Astrocyte of the spinal cord (primary cell): ENCODE results near the gene PPA2.
"Not testable (repeated sequence)": the region's sequence is repeated elsewhere in the genome, so short reads cannot be mapped to it uniquely, and the experiment has no call there.

Experiments
- DNase-seq: peaks from one replicate; pipeline ENCODE4 v3.0.0; 2011; ENCODE audit warnings: low read depth, low spot score
- H3K4me3 ChIP-seq: 2 replicates; pipeline ENCODE4 v1.5.1; 2011; ENCODE audit warnings: low read depth, mild to moderate bottlenecking, low read length, moderate library complexity
- CTCF ChIP-seq: IDR thresholded peaks from 2 replicates; pipeline ENCODE4 v1.5.1; 2012; ENCODE audit warnings: low read depth, mild to moderate bottlenecking, low read length, inconsistent platforms
- in situ Hi-C: cut with HindIII; loops from 2 replicates; pipeline ENCODE4 v1.10.0; 2017; ENCODE audit warnings: low sequenced_read_pairs

Gene PPA2

GRCh38 chr4:105430811-105431210 lies 43.1 kb downstream of the PPA2 start:
- TF ChIP-seq CTCF: no peak
- no peak overlapping the region for H3K4me3 ChIP-seq
- in situ Hi-C loops: no loop called here
- no peak for DNase-seq

GRCh38 chr4:105426187-105426897 lies 47.5 kb downstream of the PPA2 start:
- in situ Hi-C loops: no loop called here
- no peak for TF ChIP-seq CTCF
- no peak overlapping the region for H3K4me3 ChIP-seq
- DNase-seq: no peak

- H3K4me3 ChIP-seq: no peak overlapping the region
- TF ChIP-seq CTCF: no peak
- in situ Hi-C loops: no loop called here
- DNase-seq: no peak
These were observed 51.5 kb downstream of the PPA2 start for GRCh38 chr4:105422207-105422920.

GRCh38 chr4:105417624-105418023 lies 56.2 kb downstream of the PPA2 start:
- in situ Hi-C loops: no loop called here
- no peak for TF ChIP-seq CTCF
- DNase-seq: no peak
- H3K4me3 ChIP-seq: no peak overlapping the region

- H3K4me3 ChIP-seq: no peak overlapping the region
- in situ Hi-C loops: no loop called here
- no peak for TF ChIP-seq CTCF
- DNase-seq: no peak
These were observed 58.5 kb downstream of the PPA2 start for GRCh38 chr4:105415281-105415744.

- DNase-seq: no peak
- no peak for TF ChIP-seq CTCF
- no peak overlapping the region for H3K4me3 ChIP-seq
- in situ Hi-C loops: no loop called here
These were observed 59.5 kb downstream of the PPA2 start for GRCh38 chr4:105414316-105414715.

GRCh38 chr4:105409135-105409534 lies 64.7 kb downstream of the PPA2 start:
- H3K4me3 ChIP-seq, DNase-seq, in situ Hi-C loops: not testable (repeated sequence)
